ENCODE results near the gene MAPK10. TPM values are rescaled to one million over a fixed set of nuclear protein-coding genes. Genes with fewer than 3 reads are reported as not detected.
A peak's percentile ranks its signal among the peaks of the same experiment; 100 is the strongest.

Gene MAPK10
- total and polyA plus RNA-seq, 2 experiments from 2014 or later = 3.6 to 8.1 TPM

- TF ChIP-seq ZNF462 (CRISPR knock-in tag; IDR thresholded peaks at IDR 0.05) = no peak
- no peak for TF ChIP-seq NANOG (IDR thresholded peaks at IDR 0.05; ENCODE audit: borderline replicate concordance)
- no peak for TF ChIP-seq JUNB (IDR thresholded peaks at IDR 0.05; ENCODE audit: unreplicated experiment)
- TF ChIP-seq STAT1 (IDR thresholded peaks at IDR 0.05; ENCODE audit: unreplicated experiment) = no peak
- TF ChIP-seq POLR2AphosphoS5 (IDR thresholded peaks at IDR 0.05; ENCODE audit: low read depth) = no peak
- TF ChIP-seq CTCF (conservative IDR thresholded peaks at IDR 0.05; ENCODE audit: low read depth in 2 of 2) = no peak
Measured at GRCh38 chr4:86034616-86035015, 325.2 kb downstream of the MAPK10 start (continued).

DNA sequence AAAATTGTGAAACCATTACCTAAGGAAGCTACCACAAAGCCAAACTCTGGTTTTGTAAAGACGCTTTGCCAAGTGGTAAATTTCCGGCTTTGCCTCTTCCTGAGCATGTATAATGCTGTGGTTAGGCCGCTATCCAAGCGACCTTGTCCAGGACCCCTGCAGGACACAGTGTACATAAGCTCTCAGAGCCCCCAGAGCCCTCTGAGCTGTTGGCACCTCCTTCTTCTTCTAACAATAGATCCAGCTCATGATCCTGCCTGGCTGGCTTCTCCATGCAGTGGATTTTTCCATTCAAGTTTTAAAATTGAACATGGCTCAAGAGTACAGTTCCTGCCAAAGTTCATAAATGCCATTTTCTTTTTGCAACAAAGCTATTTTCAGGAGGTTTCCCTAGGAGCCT lies 326.7 kb downstream of the MAPK10 start:
- peak overlapping the region; percentile 54; the same call in 1 of the 2 replicates for H3K27ac Mint-ChIP-seq
- no peaks in the 10 kb centered on the region for H3K79me2 ChIP-seq (replicated peaks; ENCODE audit: insufficient read depth)
- H3K36me3 Mint-ChIP-seq (ENCODE audit: low read depth) = peaks cover 2% of the 10 kb centered on the region; the same call in 2 of the 3 replicates
- no peak overlapping the region for H3K4me3 ChIP-seq
- no peak for DNase-seq (ENCODE audit: low spot score)
- no peak overlapping the region for H3K4me2 ChIP-seq
- no peak overlapping the region for H3K27ac ChIP-seq (ENCODE audit: low read depth)
- no peaks in the 10 kb centered on the region for H3F3A ChIP-seq (replicated peaks; ENCODE audit: low read depth)
- H3K9me2 ChIP-seq (ENCODE audit: insufficient read depth) = no peaks in the 10 kb centered on the region
- H3K36me3 ChIP-seq (ENCODE audit: insufficient read depth) = no peaks in the 10 kb centered on the region
- no peaks in the 10 kb centered on the region for H3K27me3 ChIP-seq (ENCODE audit: insufficient read depth)
- H3K4me1 Mint-ChIP-seq = peaks cover 12% of the 10 kb centered on the region
- H2AFZ ChIP-seq = no peak overlapping the region
- no peaks in the 10 kb centered on the region for H3K27me3 Mint-ChIP-seq (ENCODE audit: insufficient read depth, low read depth, poor library complexity)
- no peak overlapping the region for H3K4me3 Mint-ChIP-seq
- peak; percentile 28; the same call in 1 of the 3 replicates for ATAC-seq
- no peaks in the 10 kb centered on the region for H3K9me3 Mint-ChIP-seq
- peaks cover 7% of the 10 kb centered on the region; the same call in 1 of the 2 replicates for H3K4me1 ChIP-seq (ENCODE audit: insufficient read depth)
- H4K20me1 ChIP-seq (replicated peaks; ENCODE audit: insufficient read depth) = no peaks in the 10 kb centered on the region
- no peak for TF ChIP-seq CREB1 (CRISPR knock-in tag; IDR thresholded peaks at IDR 0.05; ENCODE audit: low read depth)
- TF ChIP-seq JUNB (IDR thresholded peaks at IDR 0.05; ENCODE audit: unreplicated experiment) = no peak
- no peak for TF ChIP-seq ZNF114 (CRISPR knock-in tag; IDR thresholded peaks at IDR 0.05)
- no peak for TF ChIP-seq ZNF462 (CRISPR knock-in tag; IDR thresholded peaks at IDR 0.05)

Measured in GM23338 (cell line).